ENCODE results near the gene TTC39A. TPM values are rescaled to one million over a fixed set of nuclear protein-coding genes. Genes with fewer than 3 reads are reported as not detected.
"Not testable (repeated sequence)": the region's sequence is repeated elsewhere in the genome, so short reads cannot be mapped to it uniquely, and the experiment has no call there.

TTC39A gene
- polyA plus RNA-seq, 1 donor from 2014 or later, result not detected

DNA sequence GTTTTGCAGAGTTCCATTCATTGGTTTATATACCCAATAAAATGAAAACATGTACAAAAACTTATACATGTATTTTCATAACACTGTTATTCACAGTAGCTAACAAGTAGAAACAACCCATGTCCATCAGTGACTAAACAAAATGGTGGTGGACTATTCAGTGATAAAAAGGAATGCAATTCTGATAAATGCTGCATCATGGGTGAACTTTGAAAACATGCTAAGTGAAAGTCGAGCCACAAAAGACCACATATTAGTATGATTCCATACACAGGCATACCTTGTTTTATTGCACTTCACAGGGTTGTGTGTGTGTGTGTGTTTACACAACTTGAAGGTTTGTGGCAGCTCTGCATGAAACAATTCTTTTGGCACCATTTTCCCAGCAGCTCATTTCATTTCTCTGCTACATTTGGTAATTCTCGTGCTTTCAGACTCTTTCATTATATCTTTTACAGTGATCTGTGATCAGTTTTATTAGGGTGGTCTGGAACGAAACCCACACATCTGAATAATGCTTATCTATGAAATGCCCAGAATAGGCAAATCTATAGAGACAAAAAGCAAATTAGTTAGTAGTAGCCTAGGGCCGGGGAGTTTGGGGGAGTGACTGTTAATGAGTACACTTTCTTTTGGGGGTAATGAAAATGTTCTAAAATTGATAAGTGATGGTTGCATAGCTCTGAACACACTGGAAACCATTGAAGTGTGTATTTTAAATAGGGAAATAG is 67.0 kb downstream of the TTC39A start:
- peaks cover 27 to 40% (median 32%) of the 10 kb centered on the region in 3 donors for H3K4me1 Mint-ChIP-seq
- no peaks in the 10 kb centered on the region for H3K27me3 Mint-ChIP-seq
- H3K36me3 Mint-ChIP-seq, result peaks cover 3% of the 10 kb centered on the region
- H3K27ac Mint-ChIP-seq, result peak overlapping the region in 1 of 3 donors; percentile 54
- no peaks in the 10 kb centered on the region for H3K9me3 Mint-ChIP-seq
- peak overlapping the region in 1 of 4 donors; percentile 22 for H3K4me3 Mint-ChIP-seq

DNA sequence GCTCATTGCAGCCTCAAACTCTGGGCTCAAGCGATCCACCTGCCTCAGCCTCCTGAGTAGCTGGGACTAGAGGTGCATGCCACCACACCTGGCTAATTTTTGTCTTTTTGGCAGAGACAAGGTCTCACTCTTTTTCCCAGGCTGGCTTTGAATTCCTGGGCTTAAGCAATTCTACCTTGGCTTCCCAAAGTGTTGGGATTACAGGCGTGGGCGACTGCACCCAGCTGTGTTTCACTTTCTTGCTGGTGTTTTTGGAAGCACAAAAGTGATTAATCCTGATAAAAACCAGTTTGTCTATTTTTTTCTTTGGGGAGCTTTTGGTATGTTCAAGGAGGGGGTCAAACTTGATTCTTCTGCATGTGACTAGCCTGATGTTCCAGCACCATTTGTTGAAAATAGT is 75.0 kb downstream of the TTC39A start:
- Mint-ChIP-seq H3K27ac (no peak overlapping the region), H3K27me3 (no peaks in the 10 kb centered on the region), H3K4me3 (no peak overlapping the region), H3K4me1 (peaks cover 7 to 8% (median 8%) of the 10 kb centered on the region in 3 donors), H3K9me3 (no peaks in the 10 kb centered on the region), H3K36me3 (peaks cover 3% of the 10 kb centered on the region)

DNA sequence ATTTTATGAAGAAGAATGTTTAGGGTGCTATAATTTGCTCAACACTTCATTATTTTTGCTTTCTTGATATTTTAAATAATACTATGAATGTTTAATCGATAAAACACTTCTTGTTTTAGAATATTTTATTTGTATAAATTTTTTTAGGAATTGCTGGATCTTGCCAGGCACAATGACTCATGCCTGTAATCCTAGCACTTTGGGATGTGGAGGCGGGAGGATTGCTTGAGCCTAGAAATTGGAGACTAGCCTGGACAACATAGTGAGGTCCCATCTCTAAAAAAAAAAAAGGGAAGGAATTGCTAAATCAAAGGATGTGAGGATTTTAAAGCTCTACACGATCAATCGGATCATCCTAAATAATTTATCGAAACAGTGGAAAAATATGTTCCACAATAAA is 76.7 kb downstream of the TTC39A start:
- Mint-ChIP-seq H3K27me3 (no peaks in the 10 kb centered on the region), H3K4me1 (peaks cover 4 to 6% (median 5%) of the 10 kb centered on the region in 3 donors), H3K9me3 (no peaks in the 10 kb centered on the region), H3K36me3 (peaks cover 3% of the 10 kb centered on the region), H3K27ac (no peak overlapping the region), H3K4me3 (no peak overlapping the region)

DNA sequence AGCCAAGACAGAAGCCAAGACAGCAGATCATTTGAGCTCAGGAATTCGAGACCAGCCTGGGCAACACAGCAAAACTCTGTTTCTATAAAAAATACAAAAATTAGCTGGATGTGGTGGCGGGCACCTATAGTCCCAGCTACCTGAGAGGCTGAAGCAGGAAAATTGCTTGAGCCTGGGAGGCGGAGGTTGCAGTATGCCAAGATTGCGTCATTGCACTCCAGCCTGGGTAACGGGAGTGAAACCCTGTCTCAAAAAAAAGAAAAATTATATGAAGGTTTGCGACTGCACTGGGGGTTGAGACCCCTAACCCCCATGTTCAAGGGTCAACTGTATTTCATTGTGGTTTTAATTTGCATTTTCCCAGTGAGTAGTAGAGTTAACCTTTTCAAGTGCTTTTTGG is 78.0 kb downstream of the TTC39A start:
- H3K36me3 Mint-ChIP-seq, result peaks cover 3% of the 10 kb centered on the region
- H3K27me3 Mint-ChIP-seq, result no peaks in the 10 kb centered on the region
- H3K9me3 Mint-ChIP-seq, result no peaks in the 10 kb centered on the region
- peaks cover 3 to 4% (median 3%) of the 10 kb centered on the region in 3 donors for H3K4me1 Mint-ChIP-seq
- H3K27ac Mint-ChIP-seq, result no peak overlapping the region
- no peak overlapping the region for H3K4me3 Mint-ChIP-seq

DNA sequence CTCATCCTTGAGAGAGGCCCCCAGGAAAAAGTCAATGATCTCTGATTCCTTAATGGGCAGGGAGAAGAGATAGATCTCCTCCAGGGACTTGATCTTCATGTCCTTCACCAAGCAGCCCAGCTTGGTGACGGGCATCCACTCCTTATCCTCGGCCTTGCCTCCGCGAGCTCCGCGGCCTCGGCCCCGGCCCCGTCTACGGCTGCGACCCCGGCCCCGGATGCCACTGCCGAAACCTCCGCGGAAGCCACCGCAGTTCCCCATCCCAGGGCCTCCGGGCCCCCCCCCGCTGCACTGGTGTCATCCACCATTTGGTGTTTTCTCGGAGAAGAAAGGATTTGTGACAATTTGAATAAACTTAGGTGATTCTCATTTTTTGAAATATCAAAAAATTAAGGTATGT is 79.2 kb downstream of the TTC39A start:
- not testable (repeated sequence) for H3K9me3 Mint-ChIP-seq, H3K4me3 Mint-ChIP-seq
- peaks cover 6 to 10% (median 7%) of the 10 kb centered on the region in 3 donors for H3K4me1 Mint-ChIP-seq

DNA sequence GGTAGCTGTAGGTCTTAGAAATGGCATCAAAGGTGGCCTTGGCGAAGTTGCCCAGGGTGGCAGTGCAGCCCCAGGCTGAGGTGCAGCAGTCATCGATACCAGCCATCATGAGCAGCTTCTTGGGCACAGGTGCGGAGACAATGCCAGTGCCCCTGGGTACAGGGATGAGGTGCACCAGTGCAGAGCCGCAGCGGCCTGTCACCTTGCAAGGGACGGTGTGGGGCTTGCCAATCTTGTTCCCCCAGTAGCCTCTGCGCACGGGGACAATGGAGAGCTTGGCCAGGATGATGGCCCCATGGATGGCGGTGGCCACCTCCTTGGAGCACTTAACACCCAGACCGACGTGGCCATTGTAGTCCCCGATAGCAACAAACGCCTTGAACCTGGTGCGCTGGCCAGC is 79.6 kb downstream of the TTC39A start:
- not testable (repeated sequence) for H3K4me3 Mint-ChIP-seq, H3K9me3 Mint-ChIP-seq, H3K27ac Mint-ChIP-seq, H3K36me3 Mint-ChIP-seq, H3K27me3 Mint-ChIP-seq
- peaks cover 6 to 10% (median 7%) of the 10 kb centered on the region in 3 donors for H3K4me1 Mint-ChIP-seq

More for the DNA sequence above, 79.2 kb downstream of the TTC39A start:
- not testable (repeated sequence) for H3K36me3 Mint-ChIP-seq, H3K27ac Mint-ChIP-seq, H3K27me3 Mint-ChIP-seq

DNA sequence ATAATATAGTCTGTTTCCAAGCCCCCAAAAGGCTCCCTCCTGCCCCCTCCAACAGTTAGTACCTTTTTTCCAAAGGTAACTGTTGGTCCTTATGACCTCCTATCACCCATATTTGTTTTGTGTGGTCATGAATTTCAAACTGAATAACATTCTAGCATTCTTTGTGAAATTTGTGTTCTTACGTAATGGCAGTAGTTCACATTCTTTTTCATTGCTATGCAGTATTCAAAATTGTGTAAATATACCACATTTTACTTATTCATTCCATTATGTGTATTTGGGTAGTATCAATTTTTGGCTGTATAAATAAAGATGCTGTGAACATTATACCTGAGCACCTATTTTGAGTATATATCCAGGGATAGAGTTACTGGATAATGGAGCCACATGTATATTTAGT is 80.9 kb downstream of the TTC39A start:
- Mint-ChIP-seq H3K27ac (no peak overlapping the region), H3K4me1 (peaks cover 6 to 14% (median 12%) of the 10 kb centered on the region in 3 donors), H3K27me3 (no peaks in the 10 kb centered on the region), H3K9me3 (no peaks in the 10 kb centered on the region), H3K36me3 (peaks cover 5% of the 10 kb centered on the region), H3K4me3 (no peak overlapping the region)

DNA sequence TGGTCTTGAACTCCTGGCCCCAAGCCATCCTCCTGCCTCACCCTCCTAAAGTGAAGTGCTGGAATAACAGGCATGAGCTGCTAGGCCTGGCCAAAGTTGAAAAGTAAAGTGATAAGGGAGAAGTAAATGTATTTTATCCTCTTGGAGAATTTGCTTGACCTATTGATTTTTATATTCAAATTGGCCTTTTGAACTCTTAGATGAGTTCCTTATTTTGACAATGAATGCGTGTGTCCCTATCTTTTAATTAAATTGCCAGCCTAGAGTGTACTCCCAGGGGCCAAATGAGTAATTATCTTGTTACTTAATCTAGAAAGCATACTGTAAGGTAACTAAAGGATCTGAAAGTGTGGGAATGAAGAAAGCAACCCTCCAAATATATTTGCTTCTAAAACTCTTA is 82.9 kb downstream of the TTC39A start:
- H3K27ac Mint-ChIP-seq, result peak overlapping the region in 1 of 3 donors; percentile 25
- peaks cover 3% of the 10 kb centered on the region for H3K36me3 Mint-ChIP-seq
- H3K4me3 Mint-ChIP-seq, result no peak overlapping the region
- H3K9me3 Mint-ChIP-seq, result no peaks in the 10 kb centered on the region
- H3K4me1 Mint-ChIP-seq, result peaks cover 10 to 26% (median 17%) of the 10 kb centered on the region in 3 donors
- H3K27me3 Mint-ChIP-seq, result no peaks in the 10 kb centered on the region

DNA sequence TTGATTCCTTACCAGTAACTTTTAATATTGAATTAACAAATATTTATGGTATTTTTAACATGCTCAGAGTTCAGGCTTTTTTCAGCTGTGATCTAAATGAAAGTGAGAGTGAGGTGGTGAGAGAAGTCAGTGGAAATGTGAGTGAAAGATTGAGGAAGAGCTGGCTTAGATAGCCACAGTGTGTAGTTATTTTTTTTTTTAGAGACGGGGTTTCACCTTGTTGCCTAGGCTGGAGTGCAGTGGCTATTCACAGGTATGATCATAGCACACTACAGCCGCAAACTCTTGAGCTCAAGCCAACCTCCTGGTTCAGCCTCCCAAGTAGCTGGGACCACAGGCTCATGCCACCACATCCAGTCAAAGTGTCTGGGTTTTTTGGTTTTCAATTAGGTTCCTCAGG is 83.3 kb downstream of the TTC39A start:
- no peaks in the 10 kb centered on the region for H3K9me3 Mint-ChIP-seq
- H3K27me3 Mint-ChIP-seq, result no peaks in the 10 kb centered on the region
- peaks cover 3% of the 10 kb centered on the region for H3K36me3 Mint-ChIP-seq
- peaks cover 10 to 26% (median 17%) of the 10 kb centered on the region in 3 donors for H3K4me1 Mint-ChIP-seq
- H3K4me3 Mint-ChIP-seq, result peak overlapping the region in 1 of 4 donors; percentile 60
- peak overlapping the region in 1 of 3 donors; percentile 25 for H3K27ac Mint-ChIP-seq

DNA sequence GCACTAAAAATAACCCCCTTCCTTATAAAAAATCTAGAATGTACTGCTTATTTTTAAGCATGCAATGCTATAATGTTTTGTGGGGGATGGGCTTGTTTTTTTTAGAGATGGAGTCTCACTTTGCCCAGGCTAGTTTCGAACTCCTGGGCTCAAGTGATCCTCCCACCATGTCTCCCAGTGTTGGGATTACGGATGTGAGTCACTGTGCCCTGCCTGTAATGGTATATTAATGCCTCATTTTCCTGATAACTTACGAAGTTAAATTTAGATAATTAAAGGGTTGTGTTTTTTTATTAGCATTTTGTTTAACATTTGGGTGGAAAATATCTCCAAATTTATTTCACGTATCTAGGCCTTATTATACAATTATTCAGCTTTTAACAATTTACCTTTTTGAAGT is 87.8 kb downstream of the TTC39A start:
- Mint-ChIP-seq H3K4me1 (peaks cover 13 to 41% (median 31%) of the 10 kb centered on the region in 3 donors), H3K4me3 (no peak overlapping the region), H3K9me3 (no peaks in the 10 kb centered on the region), H3K27ac (peak overlapping the region in 1 of 3 donors; percentile 13), H3K27me3 (no peaks in the 10 kb centered on the region), H3K36me3 (peaks cover 3% of the 10 kb centered on the region)

DNA sequence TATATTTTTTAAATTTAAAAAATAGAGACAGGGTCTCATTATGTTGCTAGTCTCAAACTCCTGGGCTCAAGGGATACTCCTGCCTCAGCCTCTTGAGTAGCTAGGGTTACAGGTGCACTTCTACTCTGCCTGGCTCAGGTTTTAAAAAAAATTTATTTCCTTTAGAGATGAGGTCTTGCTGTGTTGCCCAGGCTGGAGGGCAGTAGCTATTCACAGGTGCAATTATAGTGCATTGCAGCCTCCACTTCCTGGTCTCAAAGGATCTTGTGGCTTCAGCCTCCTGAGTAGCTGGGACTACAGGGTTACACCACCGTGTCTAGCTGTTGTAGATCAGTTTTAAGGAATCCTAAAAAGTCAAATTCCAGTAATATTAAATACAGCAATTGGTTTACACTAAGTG is 89.2 kb downstream of the TTC39A start:
- H3K27ac Mint-ChIP-seq, result no peak overlapping the region
- H3K36me3 Mint-ChIP-seq, result peaks cover 1% of the 10 kb centered on the region
- no peak overlapping the region for H3K4me3 Mint-ChIP-seq
- H3K4me1 Mint-ChIP-seq, result peaks cover 11 to 37% (median 22%) of the 10 kb centered on the region in 3 donors
- H3K27me3 Mint-ChIP-seq, result no peaks in the 10 kb centered on the region
- no peaks in the 10 kb centered on the region for H3K9me3 Mint-ChIP-seq

DNA sequence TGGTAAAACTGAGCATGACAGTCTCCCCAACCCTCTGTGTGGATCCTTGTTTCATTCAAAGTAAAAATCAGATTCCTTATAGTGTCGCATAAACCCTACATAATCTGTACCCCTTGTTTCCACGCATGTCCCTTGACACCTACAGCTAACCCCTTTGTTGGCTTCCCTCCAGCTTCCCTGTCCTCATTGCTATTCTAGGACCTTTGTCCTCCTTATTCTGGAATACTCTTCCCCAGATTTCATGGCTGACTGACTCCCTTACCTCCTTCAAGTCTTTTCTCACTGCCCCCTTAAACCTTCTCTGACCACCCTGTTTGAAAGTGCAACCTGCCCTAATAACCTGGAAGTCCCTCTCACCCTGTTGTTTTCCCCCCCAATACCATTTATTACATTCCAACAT is 90.3 kb downstream of the TTC39A start:
- H3K27me3 Mint-ChIP-seq, result no peaks in the 10 kb centered on the region
- H3K4me1 Mint-ChIP-seq, result peaks cover 19 to 39% (median 28%) of the 10 kb centered on the region in 3 donors
- H3K9me3 Mint-ChIP-seq, result no peaks in the 10 kb centered on the region
- H3K36me3 Mint-ChIP-seq, result no peaks in the 10 kb centered on the region
- peak overlapping the region in 1 of 3 donors; percentile 61 for H3K27ac Mint-ChIP-seq
- peak overlapping the region in 2 of 4 donors; percentile 38 to 52 for H3K4me3 Mint-ChIP-seq

DNA sequence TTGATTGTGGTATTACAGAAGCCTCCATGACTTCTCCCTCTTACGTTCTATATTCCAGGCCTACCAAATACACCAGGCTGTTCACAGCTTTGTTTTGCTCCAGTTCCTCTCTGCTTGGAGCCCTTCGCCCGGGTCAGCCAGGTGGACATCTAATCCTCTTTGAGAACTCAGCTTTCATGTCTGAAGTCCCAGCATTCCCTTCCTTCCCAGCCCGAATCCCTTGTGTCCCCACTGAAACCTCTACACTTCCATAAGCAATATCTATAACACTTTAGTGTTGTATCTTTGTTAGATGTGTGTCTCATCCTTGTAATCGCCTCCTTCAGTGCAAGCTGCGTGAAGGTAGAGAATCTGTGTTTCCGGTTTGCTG is 92.3 kb downstream of the TTC39A start:
- Mint-ChIP-seq H3K27me3 (no peaks in the 10 kb centered on the region), H3K9me3 (no peaks in the 10 kb centered on the region), H3K27ac (no peak overlapping the region), H3K36me3 (no peaks in the 10 kb centered on the region), H3K4me3 (no peak overlapping the region), H3K4me1 (peaks cover 24 to 34% (median 33%) of the 10 kb centered on the region in 3 donors)

DNA sequence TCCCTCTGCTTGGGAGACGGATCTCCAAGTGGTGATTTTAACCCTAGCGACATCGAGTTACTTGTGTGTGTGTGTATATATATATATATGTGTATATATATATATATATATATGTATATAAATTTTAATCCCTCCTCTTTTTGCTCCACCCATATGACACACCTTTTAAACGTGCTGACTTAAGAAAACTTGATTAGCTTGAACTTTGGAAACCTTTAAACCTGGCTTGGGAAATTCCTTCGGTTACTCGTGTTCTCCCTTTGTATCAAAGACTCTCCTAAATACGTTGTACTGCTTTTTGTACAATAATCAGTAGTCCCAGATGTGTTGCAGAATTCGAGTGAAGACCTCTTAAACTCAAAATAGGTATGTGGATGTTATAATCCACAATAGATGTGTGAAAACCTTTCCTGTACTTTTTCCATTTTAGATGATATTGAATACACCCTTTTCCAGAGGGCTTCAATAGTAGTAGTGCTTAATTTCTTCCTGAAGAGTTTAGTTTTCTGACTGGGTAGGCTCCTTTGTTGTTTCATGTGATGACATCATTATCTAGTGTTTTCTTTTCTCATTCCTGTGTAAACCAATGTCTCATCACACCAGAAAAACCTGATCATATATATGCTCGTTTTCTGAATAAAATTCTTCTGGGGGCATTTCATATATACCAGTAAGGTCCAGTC is 92.9 kb downstream of the TTC39A start:
- Mint-ChIP-seq H3K4me1 (peaks cover 24 to 33% (median 28%) of the 10 kb centered on the region in 3 donors), H3K4me3 (no peak overlapping the region), H3K9me3 (no peaks in the 10 kb centered on the region), H3K27me3 (no peaks in the 10 kb centered on the region), H3K27ac (no peak overlapping the region), H3K36me3 (no peaks in the 10 kb centered on the region)

All from IgD-negative memory B cell (primary cell).